Right lobe of liver (tissue), 4 donors: ENCODE measurements around the gene MVB12A.

Source experiments
- POLR2A ChIP-seq: fragments of 450-650 bp; IDR thresholded peaks from one replicate; pipeline ENCODE4 v1.6.1; 2017; ENCODE audit warnings: antibody characterized with exemption, mild to moderate bottlenecking
- TF ChIP-seq, protein P1 (sequence below), 4 donors: fragments of 200-600 bp in 3 of 4; fragments of 450-650 bp in 1 of 4; IDR thresholded peaks; one replicate each; pipeline versions ENCODE4 v1.5.1 to v1.8.0; 2016 to 2022; ENCODE audit warnings: antibody characterized with exemption in 4 of 4, mild to moderate bottlenecking in 2 of 4
- donor health status: DM: no; HTN: no; CAD: no.
- donor health status: DM: no; HTN: no; CAD: no.
- donor health status: DM: no; HTN: yes; CAD: no.

DNA sequence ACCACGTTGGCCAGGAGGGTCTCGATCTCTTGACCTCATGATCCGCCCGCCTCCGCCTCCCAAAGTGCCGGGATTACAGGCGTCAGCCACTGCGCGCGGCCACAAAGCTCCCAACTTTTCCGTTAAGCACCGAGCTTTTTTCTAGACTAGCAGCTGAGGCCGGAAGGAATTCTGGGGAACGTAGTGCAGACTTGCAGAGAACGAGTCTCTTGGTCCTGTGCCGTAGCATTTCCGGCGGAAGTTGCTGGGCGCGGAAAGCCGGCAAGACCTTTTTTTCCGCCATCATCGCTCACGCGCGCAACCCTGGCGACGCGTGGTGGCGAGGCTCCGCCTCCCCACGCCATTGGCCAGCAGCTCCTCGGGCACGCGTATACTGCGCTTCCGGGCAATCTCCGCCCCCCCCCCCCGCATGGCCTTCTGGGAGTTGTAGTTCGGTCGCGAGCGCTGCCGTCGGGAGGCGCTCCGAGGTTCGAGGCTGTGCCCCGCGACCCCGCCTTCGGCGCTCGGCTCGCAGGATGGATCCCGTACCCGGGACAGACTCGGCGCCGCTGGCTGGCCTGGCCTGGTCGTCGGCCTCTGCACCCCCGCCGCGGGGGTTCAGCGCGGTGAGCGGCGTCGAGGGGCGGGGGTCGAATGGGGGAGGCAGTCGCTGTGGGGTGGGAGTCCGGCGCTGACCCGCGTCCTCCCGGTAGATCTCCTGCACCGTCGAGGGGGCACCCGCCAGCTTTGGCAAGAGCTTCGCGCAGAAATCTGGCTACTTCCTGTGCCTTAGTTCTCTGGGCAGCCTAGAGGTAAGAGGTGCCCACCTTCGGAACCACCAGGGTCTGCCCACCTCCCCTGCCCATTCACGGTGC is at the start of gene MVB12A:
- TF ChIP-seq, protein P1, sequence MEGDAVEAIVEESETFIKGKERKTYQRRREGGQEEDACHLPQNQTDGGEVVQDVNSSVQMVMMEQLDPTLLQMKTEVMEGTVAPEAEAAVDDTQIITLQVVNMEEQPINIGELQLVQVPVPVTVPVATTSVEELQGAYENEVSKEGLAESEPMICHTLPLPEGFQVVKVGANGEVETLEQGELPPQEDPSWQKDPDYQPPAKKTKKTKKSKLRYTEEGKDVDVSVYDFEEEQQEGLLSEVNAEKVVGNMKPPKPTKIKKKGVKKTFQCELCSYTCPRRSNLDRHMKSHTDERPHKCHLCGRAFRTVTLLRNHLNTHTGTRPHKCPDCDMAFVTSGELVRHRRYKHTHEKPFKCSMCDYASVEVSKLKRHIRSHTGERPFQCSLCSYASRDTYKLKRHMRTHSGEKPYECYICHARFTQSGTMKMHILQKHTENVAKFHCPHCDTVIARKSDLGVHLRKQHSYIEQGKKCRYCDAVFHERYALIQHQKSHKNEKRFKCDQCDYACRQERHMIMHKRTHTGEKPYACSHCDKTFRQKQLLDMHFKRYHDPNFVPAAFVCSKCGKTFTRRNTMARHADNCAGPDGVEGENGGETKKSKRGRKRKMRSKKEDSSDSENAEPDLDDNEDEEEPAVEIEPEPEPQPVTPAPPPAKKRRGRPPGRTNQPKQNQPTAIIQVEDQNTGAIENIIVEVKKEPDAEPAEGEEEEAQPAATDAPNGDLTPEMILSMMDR (IDR thresholded peaks at IDR 0.05): no peak
- TF ChIP-seq POLR2A: peak; percentile 65
